OCI-LY1 (cell line): ENCODE results near the gene NDST3.

ENCODE experiments used
- EZH2 ChIP-seq: fragments of 200-600 bp; sonication (generic), shearing (Covaris generic); IDR thresholded peaks from 2 replicates; pipeline ENCODE4 v1.8.0; 2017; ENCODE audit warnings: borderline replicate concordance, mixed run types, mild to moderate bottlenecking, antibody characterized with exemption, low read length, moderate library complexity, mixed read lengths
- TF ChIP-seq, protein P1 (sequence below): fragments of 200-600 bp; sonication (generic), shearing (Covaris generic); IDR thresholded peaks from 2 replicates; pipeline ENCODE4 v1.5.1; 2017; ENCODE audit warnings: mild to moderate bottlenecking, antibody characterized with exemption, low read length, moderate library complexity, mixed read lengths

GRCh38 chr4:118280501-118281218, 246.4 kb downstream of the NDST3 start:
- TF ChIP-seq, protein P1, sequence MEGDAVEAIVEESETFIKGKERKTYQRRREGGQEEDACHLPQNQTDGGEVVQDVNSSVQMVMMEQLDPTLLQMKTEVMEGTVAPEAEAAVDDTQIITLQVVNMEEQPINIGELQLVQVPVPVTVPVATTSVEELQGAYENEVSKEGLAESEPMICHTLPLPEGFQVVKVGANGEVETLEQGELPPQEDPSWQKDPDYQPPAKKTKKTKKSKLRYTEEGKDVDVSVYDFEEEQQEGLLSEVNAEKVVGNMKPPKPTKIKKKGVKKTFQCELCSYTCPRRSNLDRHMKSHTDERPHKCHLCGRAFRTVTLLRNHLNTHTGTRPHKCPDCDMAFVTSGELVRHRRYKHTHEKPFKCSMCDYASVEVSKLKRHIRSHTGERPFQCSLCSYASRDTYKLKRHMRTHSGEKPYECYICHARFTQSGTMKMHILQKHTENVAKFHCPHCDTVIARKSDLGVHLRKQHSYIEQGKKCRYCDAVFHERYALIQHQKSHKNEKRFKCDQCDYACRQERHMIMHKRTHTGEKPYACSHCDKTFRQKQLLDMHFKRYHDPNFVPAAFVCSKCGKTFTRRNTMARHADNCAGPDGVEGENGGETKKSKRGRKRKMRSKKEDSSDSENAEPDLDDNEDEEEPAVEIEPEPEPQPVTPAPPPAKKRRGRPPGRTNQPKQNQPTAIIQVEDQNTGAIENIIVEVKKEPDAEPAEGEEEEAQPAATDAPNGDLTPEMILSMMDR: peak; percentile 63
- TF ChIP-seq EZH2: no peak
